ENCODE measurements around the gene LRP2.
"Not testable (repeated sequence)": the region's sequence is repeated elsewhere in the genome, so short reads cannot be mapped to it uniquely, and the experiment has no call there.

Gene LRP2

GRCh38 chr2:169330555-169331198, 31.7 kb downstream of the LRP2 start:
- Histone ChIP-seq H3K4me3 (replicated peaks; ENCODE audit: low read depth, low read length) (no peak overlapping the region), H3K27me3 (replicated peaks; ENCODE audit: control insufficient read depth, insufficient read depth, low read length) (no peaks in the 10 kb centered on the region), H3K36me3 (ENCODE audit: control insufficient read depth, insufficient read depth, low read length) (no peaks in the 10 kb centered on the region)
- DNase-seq (ENCODE audit: extremely low read depth, insufficient read length) = no peak
- TF ChIP-seq CTCF (IDR thresholded peaks at IDR 0.05; ENCODE audit: insufficient read depth, low read length, poor library complexity, severe bottlenecking) = no peak

- no peak for TF ChIP-seq CTCF (IDR thresholded peaks at IDR 0.05; ENCODE audit: insufficient read depth, low read length, poor library complexity, severe bottlenecking)
- Histone ChIP-seq H3K4me3 (replicated peaks; ENCODE audit: low read depth, low read length) (no peak overlapping the region), H3K36me3 (ENCODE audit: control insufficient read depth, insufficient read depth, low read length) (no peaks in the 10 kb centered on the region), H3K27me3 (replicated peaks; ENCODE audit: control insufficient read depth, insufficient read depth, low read length) (no peaks in the 10 kb centered on the region)
- DNase-seq (ENCODE audit: extremely low read depth, insufficient read length) = no peak
Measured at GRCh38 chr2:169329688-169330554, 32.4 kb downstream of the LRP2 start.

- no peaks in the 10 kb centered on the region for H3K36me3 ChIP-seq (ENCODE audit: control insufficient read depth, insufficient read depth, low read length)
- H3K4me3 ChIP-seq (replicated peaks; ENCODE audit: low read depth, low read length) = no peak overlapping the region
- no peak for TF ChIP-seq CTCF (IDR thresholded peaks at IDR 0.05; ENCODE audit: insufficient read depth, low read length, poor library complexity, severe bottlenecking)
- H3K27me3 ChIP-seq (replicated peaks; ENCODE audit: control insufficient read depth, insufficient read depth, low read length) = no peaks in the 10 kb centered on the region
- DNase-seq (ENCODE audit: extremely low read depth, insufficient read length) = no peak
Measured at GRCh38 chr2:169328785-169329184, 33.5 kb downstream of the LRP2 start.

- not testable (repeated sequence) for DNase-seq (ENCODE audit: extremely low read depth, insufficient read length); H3K4me3 ChIP-seq (replicated peaks; ENCODE audit: low read depth, low read length); H3K27me3 ChIP-seq (replicated peaks; ENCODE audit: control insufficient read depth, insufficient read depth, low read length); H3K36me3 ChIP-seq (ENCODE audit: control insufficient read depth, insufficient read depth, low read length)
Measured at GRCh38 chr2:169327837-169328236, 34.5 kb downstream of the LRP2 start.

GRCh38 chr2:169325886-169326285, 36.4 kb downstream of the LRP2 start:
- H3K27me3 ChIP-seq (replicated peaks; ENCODE audit: control insufficient read depth, insufficient read depth, low read length); H3K4me3 ChIP-seq (replicated peaks; ENCODE audit: low read depth, low read length); DNase-seq (ENCODE audit: extremely low read depth, insufficient read length); H3K36me3 ChIP-seq (ENCODE audit: control insufficient read depth, insufficient read depth, low read length): not testable (repeated sequence)

- DNase-seq (ENCODE audit: extremely low read depth, insufficient read length) = no peak
- H3K4me3 ChIP-seq (replicated peaks; ENCODE audit: low read depth, low read length) = no peak overlapping the region
- no peaks in the 10 kb centered on the region for H3K27me3 ChIP-seq (replicated peaks; ENCODE audit: control insufficient read depth, insufficient read depth, low read length)
- TF ChIP-seq CTCF (IDR thresholded peaks at IDR 0.05; ENCODE audit: insufficient read depth, low read length, poor library complexity, severe bottlenecking) = no peak
- H3K36me3 ChIP-seq (ENCODE audit: control insufficient read depth, insufficient read depth, low read length) = no peaks in the 10 kb centered on the region
Measured at GRCh38 chr2:169324581-169325260, 37.6 kb downstream of the LRP2 start.

Measured in GM06990 (cell line).